ENCODE data around the gene MS4A14. TPM values are rescaled to one million over a fixed set of nuclear protein-coding genes. Genes with fewer than 3 reads are reported as not detected.
"Not testable (repeated sequence)": the region's sequence is repeated elsewhere in the genome, so short reads cannot be mapped to it uniquely, and the experiment has no call there.

MS4A14 gene
- total RNA-seq = not detected in 2 replicates

- no peak for DNase-seq
These were observed at the start of gene MS4A14 for GRCh38 chr11:60396382-60396781. MS4A14 (plus strand) TSS chr11:60396459; CDS start chr11:60396579, 120 bp downstream.

GRCh38 chr11:60347084-60347797 lies 49.0 kb upstream of the MS4A14 start:
- no peak for DNase-seq

GRCh38 chr11:60348116-60348515 lies 48.1 kb upstream of the MS4A14 start:
- no peak for DNase-seq

GRCh38 chr11:60349990-60350389 lies 46.3 kb upstream of the MS4A14 start:
- no peak for DNase-seq

- no peak for DNase-seq
These were observed 38.5 kb upstream of the MS4A14 start for GRCh38 chr11:60357771-60358170.

GRCh38 chr11:60360621-60361020 lies 35.6 kb upstream of the MS4A14 start:
- DNase-seq = no peak

GRCh38 chr11:60362241-60362640 lies 34.0 kb upstream of the MS4A14 start:
- DNase-seq = no peak

- DNase-seq = peak; percentile 81
These were observed 32.5 kb upstream of the MS4A14 start for GRCh38 chr11:60363542-60364470.

- not testable (repeated sequence) for DNase-seq
These were observed 29.9 kb upstream of the MS4A14 start for GRCh38 chr11:60366262-60366904.

- no peak for DNase-seq
These were observed 29.2 kb upstream of the MS4A14 start for GRCh38 chr11:60367009-60367408.

- no peak for DNase-seq
These were observed 28.4 kb upstream of the MS4A14 start for GRCh38 chr11:60367896-60368295.

- no peak for DNase-seq
These were observed 25.9 kb upstream of the MS4A14 start for GRCh38 chr11:60370252-60370810.

- DNase-seq = peak; percentile 60
These were observed 25.4 kb upstream of the MS4A14 start for GRCh38 chr11:60370811-60371298.

- DNase-seq = no peak
These were observed 24.9 kb upstream of the MS4A14 start for GRCh38 chr11:60371386-60371785.

GRCh38 chr11:60371854-60372253 lies 24.4 kb upstream of the MS4A14 start:
- DNase-seq = no peak

- no peak for DNase-seq
These were observed 23.5 kb upstream of the MS4A14 start for GRCh38 chr11:60372767-60373166.

GRCh38 chr11:60375316-60375715 lies 20.9 kb upstream of the MS4A14 start:
- DNase-seq = no peak

- no peak for DNase-seq
These were observed 19.7 kb upstream of the MS4A14 start for GRCh38 chr11:60376601-60377000.

- DNase-seq = no peak
These were observed 18.7 kb upstream of the MS4A14 start for GRCh38 chr11:60377401-60378136.

- DNase-seq = no peak
These were observed 17.9 kb upstream of the MS4A14 start, which contains the start of gene MS4A7 for GRCh38 chr11:60378354-60378753. MS4A7 (plus strand) TSS chr11:60378532; CDS start chr11:60383142, 4,610 bp downstream.

- no peak for DNase-seq
These were observed 6.9 kb upstream of the MS4A14 start for GRCh38 chr11:60389279-60389910.
